Hepatocyte (in vitro differentiated cells): Measurements from ENCODE around the gene TRPM3. TPM values are rescaled to one million over a fixed set of nuclear protein-coding genes. Genes with fewer than 3 reads are reported as not detected.
A peak's percentile ranks its signal among the peaks of the same experiment; 100 is the strongest.

ENCODE experiments used
- DNase-seq: peaks from one replicate; pipeline ENCODE4 v3.0.0-alpha.2; 2016; ENCODE audit warnings: low spot score
- H2AFZ ChIP-seq: fragments of 200-600 bp; sonication (generic); 2 replicates; pipeline ENCODE4 v1.6.0; 2016; ENCODE audit warnings: antibody characterized with exemption, mild to moderate bottlenecking
- H3K27ac ChIP-seq: fragments of 200-600 bp; sonication (generic); 2 replicates; pipeline ENCODE4 v1.5.1; 2016; ENCODE audit warnings: mild to moderate bottlenecking
- H3K27me3 ChIP-seq: fragments of 200-600 bp; sonication (generic); 2 replicates; pipeline ENCODE4 v1.6.1; 2016
- H3K36me3 ChIP-seq: fragments of 200-600 bp; sonication (generic); replicated peaks from 2 replicates; pipeline ENCODE4 v1.5.1; 2016; ENCODE audit warnings: low read depth; ENCODE audit not compliant: insufficient read depth
- H3K4me1 ChIP-seq: fragments of 200-600 bp; sonication (generic); 2 replicates; pipeline ENCODE4 v1.5.1; 2016; ENCODE audit warnings: mild to moderate bottlenecking, moderate library complexity; ENCODE audit not compliant: insufficient read depth
- H3K4me2 ChIP-seq: fragments of 200-600 bp; sonication (generic); 2 replicates; pipeline ENCODE4 v1.6.0; 2016
- H3K4me3 ChIP-seq: fragments of 200-600 bp; sonication (generic); 2 replicates; pipeline ENCODE4 v1.5.1; 2016; ENCODE audit warnings: mild to moderate bottlenecking
- H3K79me2 ChIP-seq: fragments of 200-600 bp; sonication (generic); 2 replicates; pipeline ENCODE4 v1.6.0; 2017; ENCODE audit warnings: mild to moderate bottlenecking
- H3K9me2 ChIP-seq: fragments of 200-600 bp; sonication (generic); replicated peaks from 2 replicates; pipeline ENCODE4 v1.6.0; 2017; ENCODE audit warnings: mild to moderate bottlenecking; ENCODE audit not compliant: insufficient read depth
- H3K9me3 ChIP-seq: fragments of 200-600 bp; sonication (generic); 2 replicates; pipeline ENCODE4 v1.5.1; 2016; ENCODE audit warnings: low read depth, mild to moderate bottlenecking
- H4K20me1 ChIP-seq: fragments of 200-600 bp; sonication (generic); 2 replicates; pipeline ENCODE4 v1.6.0; 2016; ENCODE audit warnings: mild to moderate bottlenecking; ENCODE audit not compliant: insufficient read depth, poor library complexity, severe bottlenecking
- EZH2 ChIP-seq: fragments of 200-600 bp; sonication (generic); IDR thresholded peaks from 2 replicates; pipeline ENCODE4 v1.6.1; 2016; ENCODE audit warnings: antibody characterized with exemption, mild to moderate bottlenecking, borderline replicate concordance
- EZH2phosphoT487 ChIP-seq: fragments of 200-600 bp; sonication (generic); IDR thresholded peaks from one replicate; pipeline ENCODE4 v1.6.1; 2018; ENCODE audit warnings: antibody characterized with exemption, mild to moderate bottlenecking, low read depth, moderate library complexity; ENCODE audit not compliant: unreplicated experiment, severe bottlenecking
- WGBS: methylation state at CpG from one replicate; pipeline ENCODE4 v1.1.6; 2016; ENCODE audit warnings: low lambda C conversion rate; ENCODE audit errors: missing lambda C conversion rate; 5-methylcytosine and 5-hydroxymethylcytosine counted together
- polyA plus RNA-seq: library from polyadenylated mRNA; unstranded; fragments of >200 nt; fragmentation: Nextera tagmentation; extraction: Ambion mirVana; gene quantifications from 2 replicates; pipeline ENCODE4 v1.2.1, GENCODE V29; 2016
- total RNA-seq: library from RNA; depleted of rRNA; stranded (reverse); fragments of >200 nt; gene quantifications from 2 replicates; pipeline ENCODE4 v1.2.3, GENCODE V29; 2014
- TF ChIP-seq, protein P1 (sequence below): fragments of 200-600 bp; sonication (generic); IDR thresholded peaks from 2 replicates; pipeline ENCODE4 v1.5.1; 2016; ENCODE audit warnings: antibody characterized with exemption, mild to moderate bottlenecking; ENCODE audit not compliant: poor library complexity

Gene TRPM3
- total and polyA plus RNA-seq, 2 experiments from 2014 or later: 0.60 to 0.68 TPM

DNA sequence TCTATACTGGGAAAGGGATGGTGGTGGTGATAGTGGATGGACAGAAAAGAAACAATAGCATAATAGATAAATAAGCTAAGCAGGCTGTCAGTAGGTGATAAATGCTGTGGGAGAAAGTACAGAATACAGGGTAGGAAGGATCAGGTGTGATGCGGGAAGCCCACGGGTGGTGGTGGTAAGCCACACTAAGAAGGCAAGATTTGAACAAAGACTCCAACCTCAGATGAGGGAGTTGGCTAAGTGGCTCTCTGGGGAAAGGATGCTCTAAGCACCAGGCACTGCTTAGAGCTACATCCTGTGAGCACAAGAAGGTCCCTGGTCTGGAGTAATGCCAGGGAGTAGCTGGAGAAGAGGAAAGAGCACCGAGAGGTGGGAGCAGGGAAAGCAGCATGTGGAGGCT lies 555.4 kb downstream of the TRPM3 start:
- H4K20me1 ChIP-seq: no peaks in the 10 kb centered on the region
- no peaks in the 10 kb centered on the region for H3K79me2 ChIP-seq
- no peaks in the 10 kb centered on the region for H3K36me3 ChIP-seq
- no peaks in the 10 kb centered on the region for H3K9me2 ChIP-seq
- peaks cover 23% of the 10 kb centered on the region for H3K4me1 ChIP-seq
- no peak overlapping the region for H3K4me3 ChIP-seq
- H3K27ac ChIP-seq: peak overlapping the region; percentile 65
- no peaks in the 10 kb centered on the region for H3K27me3 ChIP-seq
- no peaks in the 10 kb centered on the region for H3K9me3 ChIP-seq
- DNase-seq: no peak
- no peak overlapping the region for H3K4me2 ChIP-seq
- WGBS: 78% methylated on average over 3 of the region's 3 CpGs
- TF ChIP-seq EZH2 (no peak), EZH2phosphoT487 (no peak)
- TF ChIP-seq, protein P1, sequence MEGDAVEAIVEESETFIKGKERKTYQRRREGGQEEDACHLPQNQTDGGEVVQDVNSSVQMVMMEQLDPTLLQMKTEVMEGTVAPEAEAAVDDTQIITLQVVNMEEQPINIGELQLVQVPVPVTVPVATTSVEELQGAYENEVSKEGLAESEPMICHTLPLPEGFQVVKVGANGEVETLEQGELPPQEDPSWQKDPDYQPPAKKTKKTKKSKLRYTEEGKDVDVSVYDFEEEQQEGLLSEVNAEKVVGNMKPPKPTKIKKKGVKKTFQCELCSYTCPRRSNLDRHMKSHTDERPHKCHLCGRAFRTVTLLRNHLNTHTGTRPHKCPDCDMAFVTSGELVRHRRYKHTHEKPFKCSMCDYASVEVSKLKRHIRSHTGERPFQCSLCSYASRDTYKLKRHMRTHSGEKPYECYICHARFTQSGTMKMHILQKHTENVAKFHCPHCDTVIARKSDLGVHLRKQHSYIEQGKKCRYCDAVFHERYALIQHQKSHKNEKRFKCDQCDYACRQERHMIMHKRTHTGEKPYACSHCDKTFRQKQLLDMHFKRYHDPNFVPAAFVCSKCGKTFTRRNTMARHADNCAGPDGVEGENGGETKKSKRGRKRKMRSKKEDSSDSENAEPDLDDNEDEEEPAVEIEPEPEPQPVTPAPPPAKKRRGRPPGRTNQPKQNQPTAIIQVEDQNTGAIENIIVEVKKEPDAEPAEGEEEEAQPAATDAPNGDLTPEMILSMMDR: no peak
- H2AFZ ChIP-seq: no peak overlapping the region

DNA sequence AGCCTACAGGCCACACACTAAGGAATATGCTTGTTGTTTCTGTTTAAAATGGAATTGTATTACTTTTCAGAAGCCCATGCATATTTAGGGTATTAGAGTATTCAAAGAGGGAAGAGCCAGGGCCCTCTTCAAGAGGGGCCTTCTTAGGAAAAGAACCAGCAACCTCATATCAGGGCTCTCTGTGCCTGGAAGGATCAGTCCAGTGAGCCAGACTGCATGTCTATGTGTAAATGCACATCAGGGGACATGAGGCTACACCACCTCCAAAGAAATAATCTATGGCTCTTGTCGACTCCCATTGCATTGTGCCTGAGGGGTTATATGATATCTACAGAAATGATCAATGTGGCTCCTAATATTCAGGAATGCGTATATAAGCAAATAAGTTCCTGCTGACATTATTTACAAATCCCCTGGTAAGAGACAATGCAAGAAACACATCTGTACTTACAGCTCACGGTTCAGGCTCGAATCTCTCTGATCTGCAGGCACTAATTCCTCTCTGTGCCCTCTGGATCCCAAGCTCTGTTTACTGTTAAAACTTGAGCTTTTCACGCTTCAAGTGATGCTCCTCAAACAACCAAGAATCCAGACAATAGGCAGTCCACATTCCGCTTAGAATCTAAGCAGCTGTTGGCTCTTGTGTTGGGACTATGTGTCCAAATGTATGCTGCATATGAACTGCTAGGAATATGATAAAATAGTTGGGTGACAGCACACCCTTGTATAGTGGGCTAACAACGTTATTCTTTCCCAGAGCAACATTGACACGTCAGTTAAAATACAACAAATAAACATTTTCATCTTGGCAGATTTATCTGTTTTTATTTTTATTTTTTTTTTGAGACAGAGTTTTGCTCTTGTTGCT lies 556.7 kb downstream of the TRPM3 start:
- TF ChIP-seq EZH2phosphoT487 (no peak), EZH2 (no peak)
- TF ChIP-seq, protein P1: no peak
- Histone ChIP-seq H4K20me1 (no peaks in the 10 kb centered on the region), H3K4me3 (no peak overlapping the region), H3K4me2 (no peak overlapping the region), H2AFZ (no peak overlapping the region), H3K9me2 (no peaks in the 10 kb centered on the region), H3K27ac (peak overlapping the region; percentile 81), H3K36me3 (no peaks in the 10 kb centered on the region), H3K9me3 (no peaks in the 10 kb centered on the region), H3K27me3 (no peaks in the 10 kb centered on the region), H3K4me1 (peaks cover 20% of the 10 kb centered on the region), H3K79me2 (no peaks in the 10 kb centered on the region)
- WGBS: 61% methylated on average over 8 of the region's 8 CpGs
- no peak for DNase-seq

DNA sequence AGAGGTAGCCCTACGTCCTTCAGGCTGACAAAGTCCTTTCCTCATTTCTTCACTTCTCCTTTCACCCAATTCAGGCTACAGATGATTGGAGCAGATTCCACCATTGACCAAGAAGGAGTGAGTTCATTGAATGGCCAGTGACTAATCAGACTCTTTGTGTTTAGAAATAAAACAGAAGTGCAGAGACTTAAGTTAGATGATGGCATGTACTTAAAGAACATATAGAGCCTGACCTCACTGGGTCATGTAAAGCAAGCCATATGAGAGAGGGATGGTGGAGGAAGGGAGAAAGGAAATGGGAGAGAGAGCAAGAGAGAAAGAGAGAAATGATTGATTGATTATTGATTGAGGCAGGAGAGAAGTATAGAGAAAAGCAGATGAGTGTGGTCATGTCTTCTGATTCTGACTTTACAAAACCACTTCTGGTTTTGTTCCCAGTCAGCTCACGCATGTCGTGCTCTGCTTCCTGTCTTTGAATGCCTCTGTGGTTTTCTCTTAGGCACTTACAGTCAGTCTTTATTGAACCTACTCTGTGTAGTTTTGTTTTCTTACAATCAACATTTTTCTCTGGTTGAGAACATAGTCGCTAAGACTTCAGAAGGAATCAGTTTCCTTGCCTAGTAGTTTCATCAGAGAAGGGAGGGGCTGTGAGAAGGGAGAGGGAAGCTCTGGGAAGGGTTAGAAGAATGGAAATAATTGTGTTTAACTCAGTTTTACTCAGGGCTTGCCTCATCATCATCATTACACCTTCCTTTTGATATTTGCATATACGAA lies 557.8 kb downstream of the TRPM3 start:
- no peaks in the 10 kb centered on the region for H4K20me1 ChIP-seq
- H3K4me1 ChIP-seq: peaks cover 19% of the 10 kb centered on the region
- H3K4me3 ChIP-seq: no peak overlapping the region
- H3K9me3 ChIP-seq: no peaks in the 10 kb centered on the region
- H3K9me2 ChIP-seq: no peaks in the 10 kb centered on the region
- H3K4me2 ChIP-seq: no peak overlapping the region
- H3K79me2 ChIP-seq: no peaks in the 10 kb centered on the region
- H3K27me3 ChIP-seq: no peaks in the 10 kb centered on the region
- DNase-seq: no peak
- 73% methylated on average over 5 of the region's 5 CpGs for WGBS
- H3K27ac ChIP-seq: peak overlapping the region; percentile 81
- no peak overlapping the region for H2AFZ ChIP-seq
- H3K36me3 ChIP-seq: no peaks in the 10 kb centered on the region
- TF ChIP-seq, protein P1: no peak
- TF ChIP-seq EZH2phosphoT487: no peak
- no peak for TF ChIP-seq EZH2
